NCI-H1092 (cell line): ENCODE measurements around the gene CMC4.

Experiments
- DNase-seq: peaks from one replicate; lab custom pipeline; 2025; lab: John Stamatoyannopoulos, UW

The CMC4 gene

GRCh38 chrX:155053656-155054055, 17.3 kb downstream of the CMC4 start:
- no peak for DNase-seq

- DNase-seq, result no peak
These were observed 18.0 kb downstream of the CMC4 start for GRCh38 chrX:155052738-155053498.

- no peak for DNase-seq
These were observed 21.8 kb downstream of the CMC4 start for GRCh38 chrX:155048977-155049619.

GRCh38 chrX:155046811-155047528, 24.0 kb downstream of the CMC4 start:
- DNase-seq, result no peak

- DNase-seq, result no peak
These were observed 24.7 kb downstream of the CMC4 start for GRCh38 chrX:155046129-155046810.

- DNase-seq, result no peak
These were observed 35.2 kb downstream of the CMC4 start for GRCh38 chrX:155035688-155036087.

GRCh38 chrX:155031657-155032056, 39.3 kb downstream of the CMC4 start:
- no peak for DNase-seq

GRCh38 chrX:155028877-155029291, 42.1 kb downstream of the CMC4 start:
- no peak for DNase-seq

- DNase-seq, result no peak
These were observed 42.8 kb downstream of the CMC4 start for GRCh38 chrX:155028129-155028528.

GRCh38 chrX:155027509-155028066, 43.3 kb downstream of the CMC4 start:
- peak; percentile 29 for DNase-seq

GRCh38 chrX:155026727-155027508, 44.0 kb downstream of the CMC4 start, which contains the start of gene FUNDC2:
TSS of gene FUNDC2 (plus strand) at chrX:155026844. CDS start at chrX:155026939, 95 bp downstream.
- peak; percentile 94 for DNase-seq

- no peak for DNase-seq
These were observed 44.6 kb downstream of the CMC4 start for GRCh38 chrX:155026420-155026726.

- no peak for DNase-seq
These were observed 46.8 kb downstream of the CMC4 start for GRCh38 chrX:155023907-155024833.

- no peak for DNase-seq
These were observed 48.4 kb downstream of the CMC4 start, which contains the start of gene F8 for GRCh38 chrX:155022585-155022984. TSS of gene F8 (minus strand) at chrX:155022723. CDS start at chrX:155022552, 171 bp downstream.

- no peak for DNase-seq
These were observed 50.3 kb downstream of the CMC4 start for GRCh38 chrX:155020591-155020990.
